NT2/D1 (cell line): Measurements from ENCODE around the gene XRN1.

Experiments
- YY1 ChIP-seq: IDR thresholded peaks from 2 replicates; pipeline ENCODE4 v1.6.1; 2011; ENCODE audit not compliant: insufficient read length, insufficient read depth
- ZNF274 ChIP-seq: IDR thresholded peaks from 2 replicates; pipeline ENCODE4 v1.6.1; 2011; ENCODE audit warnings: mild to moderate bottlenecking, low read depth, low read length

DNA sequence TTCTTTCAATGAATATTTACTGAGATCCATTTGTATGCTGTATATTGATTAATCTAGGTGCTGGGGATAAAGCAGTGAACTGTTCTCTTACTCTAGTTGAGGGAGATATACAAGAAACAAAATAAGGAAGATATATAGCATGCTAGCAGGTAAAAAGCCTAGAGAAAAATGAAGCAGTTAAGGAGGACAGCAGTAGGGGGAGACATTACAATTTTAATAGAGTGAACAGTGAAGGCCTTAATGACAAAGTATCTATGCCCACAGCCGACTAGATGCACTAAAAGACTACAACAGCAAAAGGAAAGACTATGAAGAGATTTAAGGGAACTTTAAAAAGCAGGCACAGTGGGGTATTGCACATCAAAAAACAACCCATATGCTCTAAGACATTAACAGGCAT, 81.4 kb downstream of the XRN1 start:
- TF ChIP-seq ZNF274: no peak
- TF ChIP-seq YY1: no peak
